SK-N-DZ (cell line): ENCODE measurements around the gene ACER3.
"Not testable (repeated sequence)": the region's sequence is repeated elsewhere in the genome, so short reads cannot be mapped to it uniquely, and the experiment has no call there.

ENCODE experiments used
- DNase-seq: peaks from one replicate; pipeline ENCODE4 v3.0.0-alpha.2; 2015; ENCODE audit warnings: low spot score

ACER3 gene

GRCh38 chr11:76919887-76920746 lies 59.4 kb downstream of the ACER3 start:
- peak; percentile 81 for DNase-seq

GRCh38 chr11:76927160-76927559 lies 66.4 kb downstream of the ACER3 start:
- DNase-seq: no peak

- DNase-seq: no peak
Measured at GRCh38 chr11:76935042-76935441, 74.3 kb downstream of the ACER3 start.

- DNase-seq: no peak
Measured at GRCh38 chr11:76939219-76939631, 78.5 kb downstream of the ACER3 start.

- DNase-seq: no peak
Measured at GRCh38 chr11:76944225-76944624, 83.5 kb downstream of the ACER3 start.

GRCh38 chr11:76946223-76946622 lies 85.5 kb downstream of the ACER3 start:
- DNase-seq: no peak

GRCh38 chr11:76947190-76947589 lies 86.5 kb downstream of the ACER3 start:
- DNase-seq: peak; percentile 87

GRCh38 chr11:76947800-76948199 lies 87.1 kb downstream of the ACER3 start:
- peak; percentile 29 for DNase-seq

GRCh38 chr11:76955459-76956114 lies 94.9 kb downstream of the ACER3 start:
- no peak for DNase-seq

- DNase-seq: peak; percentile 16
Measured at GRCh38 chr11:76962583-76963416, 102.1 kb downstream of the ACER3 start.

- DNase-seq: not testable (repeated sequence)
Measured at GRCh38 chr11:76963417-76964168, 102.9 kb downstream of the ACER3 start.

GRCh38 chr11:76972051-76972450 lies 111.3 kb downstream of the ACER3 start:
- no peak for DNase-seq

- DNase-seq: no peak
Measured at GRCh38 chr11:76974179-76974891, 113.6 kb downstream of the ACER3 start.

- DNase-seq: no peak
Measured at GRCh38 chr11:76975513-76975912, 114.8 kb downstream of the ACER3 start.

GRCh38 chr11:76977791-76978190 lies 117.1 kb downstream of the ACER3 start:
- no peak for DNase-seq

GRCh38 chr11:76978239-76978638 lies 117.5 kb downstream of the ACER3 start:
- no peak for DNase-seq

GRCh38 chr11:76978818-76979217 lies 118.1 kb downstream of the ACER3 start:
- DNase-seq: no peak

GRCh38 chr11:76980196-76980595 lies 119.5 kb downstream of the ACER3 start:
- DNase-seq: no peak

- no peak for DNase-seq
Measured at GRCh38 chr11:76984743-76985142, 124.0 kb downstream of the ACER3 start.

GRCh38 chr11:76987203-76987602 lies 126.5 kb downstream of the ACER3 start:
- DNase-seq: no peak

- DNase-seq: no peak
Measured at GRCh38 chr11:76990628-76991027, 129.9 kb downstream of the ACER3 start.
